ENCODE results near the gene WNT4.

The WNT4 gene

DNA sequence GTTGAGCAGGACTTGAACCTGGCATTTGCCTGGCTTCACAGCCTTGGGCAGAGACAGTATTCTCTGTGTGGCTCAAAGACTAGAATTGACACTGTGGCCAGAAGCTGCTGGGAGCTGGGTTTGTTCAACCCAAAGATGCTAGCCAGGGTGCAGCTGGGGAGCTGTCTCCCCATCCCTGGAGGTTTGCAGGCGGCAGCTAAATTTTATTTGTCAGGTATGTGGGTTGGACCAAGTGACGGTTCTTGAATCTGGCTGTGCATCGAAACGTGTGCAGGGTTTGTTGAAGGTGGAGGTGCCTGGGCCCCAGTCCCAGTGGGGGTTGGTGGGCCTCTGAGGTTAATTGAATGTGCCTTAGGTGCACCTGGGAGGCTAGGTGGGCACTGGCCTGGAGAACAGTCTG lies 11.8 kb downstream of the WNT4 start:
- DNase-seq (ENCODE audit: low read depth) = no peak
- no peak for TF ChIP-seq CTCF (conservative IDR thresholded peaks at IDR 0.05; ENCODE audit: low read length)
- no peak overlapping the region for H3K4me3 ChIP-seq (ENCODE audit: low read length)

- TF ChIP-seq CTCF (conservative IDR thresholded peaks at IDR 0.05; ENCODE audit: low read length) = no peak
- no peak overlapping the region for H3K4me3 ChIP-seq (ENCODE audit: low read length)
These were observed 13.3 kb downstream of the WNT4 start for GRCh38 chr1:22129501-22130117.

DNA sequence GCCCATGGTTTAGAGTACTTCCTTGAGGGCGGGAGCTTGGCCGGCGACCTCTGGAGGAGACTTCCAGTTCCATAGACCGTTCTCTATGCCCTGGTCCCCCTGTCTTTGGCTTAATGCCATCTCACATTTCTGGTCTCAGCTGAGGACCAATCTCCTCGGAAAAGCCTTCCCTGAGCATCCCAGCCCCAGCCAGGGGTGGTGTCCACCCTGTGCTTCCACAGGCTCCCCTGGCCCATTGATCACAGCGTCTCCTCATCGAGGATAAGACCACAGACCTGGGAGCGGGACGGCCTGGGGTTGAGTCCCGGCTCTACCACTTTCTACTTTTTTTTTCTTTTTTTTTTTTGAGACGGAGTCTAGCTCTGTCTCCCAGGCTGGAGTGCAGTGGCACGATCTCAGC lies 14.5 kb downstream of the WNT4 start:
- H3K4me3 ChIP-seq (ENCODE audit: low read length) = no peak overlapping the region
- no peak for TF ChIP-seq CTCF (conservative IDR thresholded peaks at IDR 0.05; ENCODE audit: low read length)
- DNase-seq (ENCODE audit: low read depth) = no peak

More at GRCh38 chr1:22129501-22130117, 13.3 kb downstream of the WNT4 start:
- no peak for DNase-seq (ENCODE audit: low read depth)

DNA sequence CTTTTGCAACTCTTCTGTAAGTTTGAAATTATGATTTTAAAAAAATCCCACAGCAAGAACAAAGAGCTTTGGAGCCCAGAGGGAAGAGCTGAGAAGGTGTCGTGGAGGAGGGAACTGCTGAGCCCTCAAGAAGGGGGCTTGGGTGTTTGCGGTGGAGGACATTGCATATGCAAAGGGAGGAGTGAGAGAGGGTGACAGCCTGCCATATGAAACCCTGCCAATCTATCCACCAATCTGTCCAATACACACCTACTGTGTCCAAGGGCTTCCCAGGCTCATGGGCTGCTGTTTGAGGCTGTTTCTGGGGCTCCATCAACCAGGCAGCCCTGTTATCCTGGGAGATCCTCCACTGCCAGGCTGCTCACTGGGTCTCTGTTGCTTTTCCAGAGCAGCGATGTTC lies 15.2 kb downstream of the WNT4 start:
- DNase-seq (ENCODE audit: low read depth) = no peak
- no peak overlapping the region for H3K4me3 ChIP-seq (ENCODE audit: low read length)
- no peak for TF ChIP-seq CTCF (conservative IDR thresholded peaks at IDR 0.05; ENCODE audit: low read length)

- no peak for TF ChIP-seq CTCF (conservative IDR thresholded peaks at IDR 0.05; ENCODE audit: low read length)
- no peak overlapping the region for H3K4me3 ChIP-seq (ENCODE audit: low read length)
- DNase-seq (ENCODE audit: low read depth) = no peak
These were observed 15.6 kb downstream of the WNT4 start for GRCh38 chr1:22127248-22127647.

- H3K4me3 ChIP-seq (ENCODE audit: low read length) = no peak overlapping the region
- TF ChIP-seq CTCF (conservative IDR thresholded peaks at IDR 0.05; ENCODE audit: low read length) = no peak
- no peak for DNase-seq (ENCODE audit: low read depth)
These were observed 16.4 kb downstream of the WNT4 start for GRCh38 chr1:22126531-22126930.

GRCh38 chr1:22124592-22125229 lies 18.2 kb downstream of the WNT4 start:
- DNase-seq (ENCODE audit: low read depth) = no peak
- no peak for TF ChIP-seq CTCF (conservative IDR thresholded peaks at IDR 0.05; ENCODE audit: low read length)
- H3K4me3 ChIP-seq (ENCODE audit: low read length) = no peak overlapping the region
